ENCODE results near the gene CCDC188. TPM values are rescaled to one million over a fixed set of nuclear protein-coding genes. Genes with fewer than 3 reads are reported as not detected.

CCDC188 gene
- total and polyA plus RNA-seq, 4 donors = 0.69 to 5.2 (median 2.0) TPM

DNA sequence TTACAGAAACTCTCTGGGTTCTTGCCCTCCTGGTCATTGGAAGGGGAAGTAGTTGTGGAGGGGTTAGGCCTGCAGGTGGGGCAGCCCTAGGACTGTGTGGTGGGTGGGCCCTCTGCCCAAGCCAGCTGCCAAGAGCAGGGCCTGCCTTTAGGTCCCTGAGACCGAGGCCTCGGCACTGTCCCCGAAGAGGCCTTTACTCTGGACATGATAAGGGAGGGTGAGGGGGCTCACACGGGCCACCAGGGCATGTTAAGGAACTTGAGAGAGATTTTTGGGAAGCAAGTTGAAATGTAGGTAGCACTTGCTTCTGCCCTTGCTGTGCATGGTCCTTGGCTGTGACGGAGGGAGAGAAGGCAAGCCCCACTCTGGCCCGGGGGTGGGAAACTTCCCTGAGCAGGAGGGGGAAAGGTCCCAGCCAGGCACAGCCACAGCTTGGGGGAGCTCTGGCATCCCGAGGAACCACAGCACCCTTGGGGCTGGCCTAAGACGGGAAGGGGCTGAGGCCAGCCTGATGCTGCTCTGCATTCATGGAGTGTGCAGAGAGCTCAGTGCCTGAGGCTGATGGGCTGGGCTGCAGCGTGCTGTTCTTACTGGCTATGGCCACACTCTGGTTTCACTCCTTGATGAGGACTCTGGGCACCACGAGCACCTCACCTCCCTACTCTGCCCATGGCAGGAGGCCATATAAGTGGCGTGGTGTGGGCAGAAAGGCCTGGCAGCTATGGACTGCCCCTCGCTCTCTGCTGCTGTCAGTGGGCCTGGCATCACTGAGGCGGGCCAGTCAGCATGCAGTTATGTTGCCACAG is 42.7 kb downstream of the CCDC188 start:
- H3K4me3 ChIP-seq (ENCODE audit: low read depth, low read length) = no peak overlapping the region
- peaks cover 19% of the 10 kb centered on the region for H3K4me1 ChIP-seq (ENCODE audit: control insufficient read depth, insufficient read depth, low read length)
- no peaks in the 10 kb centered on the region for H3K27me3 ChIP-seq (ENCODE audit: control insufficient read depth, insufficient read depth, low read length)
- no peaks in the 10 kb centered on the region for H3K9me3 ChIP-seq (ENCODE audit: control insufficient read depth, insufficient read depth, low read length)
- no peak overlapping the region for H3K27ac ChIP-seq (ENCODE audit: low read depth, low read length)
- peaks cover 94% of the 10 kb centered on the region for H3K36me3 ChIP-seq (ENCODE audit: control insufficient read depth, insufficient read depth, low read length)
- 86% methylated on average over 13 of the region's 13 CpGs for WGBS (ENCODE audit: insufficient coverage)
- no peak for DNase-seq (ENCODE audit: low read depth in 4 of 6, low spot score in 6 of 6)

DNA sequence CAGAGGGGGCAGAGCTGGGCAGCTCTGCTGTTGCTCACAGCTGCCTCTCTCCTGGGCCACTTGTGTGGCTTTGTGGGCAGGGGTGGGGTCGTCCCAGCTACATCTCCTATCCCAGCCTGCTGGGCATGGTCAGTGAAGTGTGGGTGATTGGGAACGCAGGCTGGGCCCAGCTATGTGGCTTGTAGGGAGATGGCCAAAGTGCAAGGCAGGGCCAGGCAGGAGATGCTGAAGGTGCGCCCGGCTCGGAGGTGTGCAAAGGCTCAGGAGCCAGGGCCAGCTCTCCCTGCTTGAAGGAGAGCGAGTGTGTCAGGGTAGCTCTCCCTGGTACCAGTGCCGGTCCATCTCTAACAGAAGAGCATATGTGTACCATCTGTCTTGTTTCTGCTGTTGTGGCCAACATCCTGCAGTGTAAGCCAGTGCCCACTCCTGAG is 43.4 kb downstream of the CCDC188 start:
- no peak overlapping the region for H3K27ac ChIP-seq (ENCODE audit: low read depth, low read length)
- WGBS (ENCODE audit: insufficient coverage) = 94% methylated on average over 6 of the region's 7 CpGs

DNA sequence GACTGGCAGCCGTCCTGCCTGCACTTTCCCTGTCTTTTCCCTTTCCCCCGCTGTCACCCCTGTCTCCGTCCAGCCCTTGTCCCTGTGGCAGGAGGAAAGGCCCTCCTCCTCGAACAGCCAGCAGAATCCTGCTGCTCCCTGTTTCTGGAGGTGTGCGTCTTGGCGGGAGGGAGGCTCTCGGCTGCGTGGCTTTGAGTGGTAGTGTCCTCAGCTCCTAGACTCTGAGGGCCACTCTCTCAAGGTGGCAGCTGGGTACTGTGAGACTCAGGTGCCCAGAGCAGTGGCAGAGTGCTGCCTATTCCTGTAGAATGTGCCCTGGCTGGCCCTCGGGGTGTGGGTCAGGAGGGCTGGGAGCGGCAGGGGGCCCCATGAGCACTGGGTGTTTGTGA is 44.0 kb downstream of the CCDC188 start:
- Histone ChIP-seq H3K4me3 (ENCODE audit: low read depth, low read length) (no peak overlapping the region), H3K27ac (ENCODE audit: low read depth, low read length) (no peak overlapping the region), H3K4me1 (ENCODE audit: control insufficient read depth, insufficient read depth, low read length) (peaks cover 6% of the 10 kb centered on the region), H3K36me3 (ENCODE audit: control insufficient read depth, insufficient read depth, low read length) (peaks cover 91% of the 10 kb centered on the region), H3K9me3 (ENCODE audit: control insufficient read depth, insufficient read depth, low read length) (no peaks in the 10 kb centered on the region), H3K27me3 (ENCODE audit: control insufficient read depth, insufficient read depth, low read length) (no peaks in the 10 kb centered on the region)
- over 99% methylated on average over 10 of the region's 10 CpGs for WGBS (ENCODE audit: insufficient coverage)
- DNase-seq (ENCODE audit: low read depth in 4 of 6, low spot score in 6 of 6) = no peak

More for the DNA sequence above, 43.4 kb downstream of the CCDC188 start:
- Histone ChIP-seq H3K27me3 (ENCODE audit: control insufficient read depth, insufficient read depth, low read length) (no peaks in the 10 kb centered on the region), H3K9me3 (ENCODE audit: control insufficient read depth, insufficient read depth, low read length) (no peaks in the 10 kb centered on the region), H3K4me3 (ENCODE audit: low read depth, low read length) (no peak overlapping the region), H3K4me1 (ENCODE audit: control insufficient read depth, insufficient read depth, low read length) (peaks cover 13% of the 10 kb centered on the region), H3K36me3 (ENCODE audit: control insufficient read depth, insufficient read depth, low read length) (peaks cover 92% of the 10 kb centered on the region)
- no peak for DNase-seq (ENCODE audit: low read depth in 4 of 6, low spot score in 6 of 6)

DNA sequence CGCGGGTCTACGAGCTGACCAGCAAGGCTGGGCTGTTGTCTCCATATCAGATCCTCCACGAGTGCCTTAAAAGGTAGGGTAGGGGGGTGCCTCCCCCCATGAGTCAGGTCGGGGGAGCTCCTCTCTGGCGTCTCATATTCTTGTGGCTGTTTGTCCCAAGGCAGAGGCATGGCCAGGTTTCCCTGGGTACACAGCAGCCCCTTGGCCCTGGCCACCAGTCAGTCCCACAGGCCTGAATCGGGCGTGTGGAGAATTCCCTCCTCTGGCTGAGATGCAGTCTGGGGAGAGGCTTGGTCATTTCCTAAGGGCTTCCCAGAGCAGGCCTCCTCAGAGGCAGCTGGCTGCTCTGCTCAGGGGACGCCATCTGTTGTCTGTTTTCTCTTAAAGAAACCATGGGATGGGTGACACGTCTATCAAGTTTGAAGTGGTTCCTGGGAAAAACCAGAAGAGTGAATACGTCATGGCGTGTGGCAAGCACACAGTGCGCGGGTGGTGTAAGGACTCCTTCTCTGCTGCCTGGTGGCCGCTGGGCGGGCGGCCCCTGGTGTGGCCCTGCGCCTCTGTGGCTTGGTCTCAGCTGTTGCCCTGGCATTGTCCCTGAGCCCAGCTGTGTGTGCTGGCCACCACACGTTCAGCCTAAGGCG is 44.5 kb downstream of the CCDC188 start:
- H3K9me3 ChIP-seq (ENCODE audit: control insufficient read depth, insufficient read depth, low read length) = no peaks in the 10 kb centered on the region
- no peak for DNase-seq (ENCODE audit: low read depth in 4 of 6, low spot score in 6 of 6)
- peaks cover 90% of the 10 kb centered on the region for H3K36me3 ChIP-seq (ENCODE audit: control insufficient read depth, insufficient read depth, low read length)
- no peaks in the 10 kb centered on the region for H3K27me3 ChIP-seq (ENCODE audit: control insufficient read depth, insufficient read depth, low read length)
- H3K4me3 ChIP-seq (ENCODE audit: low read depth, low read length) = no peak overlapping the region
- H3K27ac ChIP-seq (ENCODE audit: low read depth, low read length) = no peak overlapping the region
- peaks cover 3% of the 10 kb centered on the region for H3K4me1 ChIP-seq (ENCODE audit: control insufficient read depth, insufficient read depth, low read length)
- WGBS (ENCODE audit: insufficient coverage) = 91% methylated on average over 20 of the region's 20 CpGs

DNA sequence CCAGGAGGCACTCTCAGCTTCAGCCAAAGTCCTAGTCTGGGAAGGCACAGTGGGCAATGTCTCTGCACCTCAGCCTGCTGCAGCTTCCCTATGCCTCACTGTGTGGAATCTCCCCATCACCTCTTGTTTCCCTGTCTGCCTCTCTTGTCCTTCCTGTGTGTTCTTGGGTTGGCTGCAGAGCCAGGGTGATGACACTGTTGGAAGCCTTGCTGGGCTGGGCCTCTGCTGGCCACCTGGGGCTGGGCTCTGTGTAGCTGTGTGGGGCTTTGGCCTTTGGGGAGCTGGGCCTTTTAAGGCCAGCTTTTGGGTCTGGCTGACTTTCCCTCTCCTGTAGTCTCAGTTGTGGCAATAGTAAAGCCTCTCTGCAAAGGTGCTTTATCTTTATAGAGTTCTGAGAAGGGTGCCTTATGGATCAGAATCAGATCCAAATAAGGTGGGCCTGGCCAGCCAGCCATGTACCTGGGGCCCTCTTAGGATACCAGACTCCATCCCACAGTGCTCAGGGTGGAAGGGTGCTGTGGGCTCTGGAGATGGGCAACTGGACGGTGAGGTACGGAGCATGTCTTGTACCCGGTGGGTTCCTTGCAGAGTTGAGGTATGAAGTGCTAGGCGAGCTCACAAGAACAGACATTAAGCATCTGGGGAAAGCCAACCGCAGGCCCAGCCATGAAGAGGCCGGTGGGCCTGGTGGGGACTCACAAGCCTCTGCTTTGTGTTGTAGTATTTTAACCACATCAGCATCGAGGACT is 45.2 kb downstream of the CCDC188 start:
- no peak for DNase-seq (ENCODE audit: low read depth in 4 of 6, low spot score in 6 of 6)
- H3K36me3 ChIP-seq (ENCODE audit: control insufficient read depth, insufficient read depth, low read length) = peaks cover 90% of the 10 kb centered on the region
- no peaks in the 10 kb centered on the region for H3K4me1 ChIP-seq (ENCODE audit: control insufficient read depth, insufficient read depth, low read length)
- H3K27ac ChIP-seq (ENCODE audit: low read depth, low read length) = no peak overlapping the region
- no peaks in the 10 kb centered on the region for H3K9me3 ChIP-seq (ENCODE audit: control insufficient read depth, insufficient read depth, low read length)
- 76% methylated on average over 3 of the region's 7 CpGs for WGBS (ENCODE audit: insufficient coverage)
- no peaks in the 10 kb centered on the region for H3K27me3 ChIP-seq (ENCODE audit: control insufficient read depth, insufficient read depth, low read length)
- no peak overlapping the region for H3K4me3 ChIP-seq (ENCODE audit: low read depth, low read length)

DNA sequence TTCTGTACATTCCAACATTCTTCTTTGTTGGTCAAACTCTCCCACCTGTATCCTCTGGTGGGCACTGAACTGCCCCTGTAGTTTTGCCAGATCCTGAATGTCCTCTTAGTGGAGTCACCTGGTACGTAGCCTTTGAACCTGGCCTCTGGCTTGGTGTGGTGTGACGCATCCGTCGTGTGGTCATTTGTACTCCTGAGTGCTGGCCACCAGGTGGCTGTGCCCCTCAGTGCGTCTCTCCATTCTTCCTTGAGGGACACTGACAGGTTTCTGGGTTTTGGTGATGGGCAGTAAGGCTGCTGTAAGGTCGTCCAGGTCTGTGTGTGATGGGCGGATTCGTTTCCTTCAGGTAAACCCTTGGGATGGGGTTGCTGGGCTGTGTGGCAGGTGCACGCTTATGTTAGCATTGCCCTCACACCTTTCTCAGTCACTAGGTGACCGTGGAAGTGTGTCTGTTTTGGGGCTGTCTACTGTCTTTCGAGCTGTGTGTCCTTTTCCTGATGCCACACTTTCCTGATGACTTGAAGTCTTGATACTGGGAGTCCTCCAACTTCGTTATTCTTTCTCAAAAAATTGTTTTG is 48.6 kb downstream of the CCDC188 start:
- Histone ChIP-seq H3K4me3 (ENCODE audit: low read depth, low read length) (no peak overlapping the region), H3K9me3 (ENCODE audit: control insufficient read depth, insufficient read depth, low read length) (no peaks in the 10 kb centered on the region), H3K4me1 (ENCODE audit: control insufficient read depth, insufficient read depth, low read length) (no peaks in the 10 kb centered on the region), H3K27ac (ENCODE audit: low read depth, low read length) (no peak overlapping the region), H3K36me3 (ENCODE audit: control insufficient read depth, insufficient read depth, low read length) (peaks cover 76% of the 10 kb centered on the region), H3K27me3 (ENCODE audit: control insufficient read depth, insufficient read depth, low read length) (no peaks in the 10 kb centered on the region)
- no peak for DNase-seq (ENCODE audit: low read depth in 4 of 6, low spot score in 6 of 6)
- 90% methylated on average over 12 of the region's 12 CpGs for WGBS (ENCODE audit: insufficient coverage)

DNA sequence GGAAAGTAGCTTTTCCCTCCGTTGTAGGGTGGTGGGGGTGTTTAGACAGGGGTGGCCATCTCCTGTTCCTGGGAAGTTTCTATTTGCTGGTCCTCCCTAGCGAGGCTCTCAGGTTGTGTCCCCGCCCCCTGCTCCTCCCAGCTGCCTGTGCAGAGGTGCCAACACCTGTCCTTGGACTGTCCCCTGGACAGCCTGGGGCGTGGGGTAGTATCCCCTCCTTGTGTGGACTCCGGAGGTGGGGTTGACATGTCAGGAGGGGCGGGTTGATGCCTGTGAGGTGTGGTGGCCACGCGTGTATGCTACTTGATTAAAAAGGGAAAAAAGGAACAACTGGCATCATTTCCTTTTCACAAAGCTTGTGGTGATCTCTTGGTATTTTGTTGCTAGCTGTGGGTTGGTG is 49.2 kb downstream of the CCDC188 start:
- no peak overlapping the region for H3K27ac ChIP-seq (ENCODE audit: low read depth, low read length)
- H3K27me3 ChIP-seq (ENCODE audit: control insufficient read depth, insufficient read depth, low read length) = no peaks in the 10 kb centered on the region
- H3K36me3 ChIP-seq (ENCODE audit: control insufficient read depth, insufficient read depth, low read length) = peaks cover 69% of the 10 kb centered on the region
- H3K9me3 ChIP-seq (ENCODE audit: control insufficient read depth, insufficient read depth, low read length) = no peaks in the 10 kb centered on the region
- H3K4me1 ChIP-seq (ENCODE audit: control insufficient read depth, insufficient read depth, low read length) = no peaks in the 10 kb centered on the region
- no peak overlapping the region for H3K4me3 ChIP-seq (ENCODE audit: low read depth, low read length)
- WGBS (ENCODE audit: insufficient coverage) = 94% methylated on average over 7 of the region's 8 CpGs
- DNase-seq (ENCODE audit: low read depth in 4 of 6, low spot score in 6 of 6) = no peak

DNA sequence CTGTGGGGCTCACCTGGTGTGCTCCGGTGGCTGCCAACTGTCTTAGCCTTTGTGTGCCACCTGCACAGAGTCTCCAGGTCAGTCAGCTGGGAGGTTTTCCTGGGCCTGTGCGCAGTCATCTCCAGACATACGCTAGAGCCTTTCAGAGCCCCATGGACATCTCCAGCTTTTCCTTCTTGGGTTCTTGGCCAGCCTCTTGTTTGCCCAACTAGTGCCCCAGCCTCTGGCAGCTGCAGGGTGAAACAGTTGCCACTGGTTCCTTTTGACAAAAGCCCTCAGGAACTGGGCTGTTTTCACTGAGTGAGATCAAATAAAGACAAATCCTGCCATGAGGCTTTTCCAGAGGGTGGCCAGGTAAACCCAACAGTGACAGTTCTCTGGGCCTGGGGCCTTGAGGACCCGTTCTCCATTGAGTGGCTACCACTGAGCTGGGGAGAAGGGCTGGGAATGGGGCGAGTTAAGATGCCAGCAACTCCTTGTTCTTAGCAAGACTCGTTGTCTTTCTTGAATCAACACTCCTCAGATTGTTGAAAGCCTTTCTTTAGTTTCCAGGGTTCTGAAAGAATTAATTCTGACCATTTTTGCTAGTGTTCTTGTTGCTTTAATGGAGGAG is 51.6 kb downstream of the CCDC188 start:
- Histone ChIP-seq H3K4me3 (ENCODE audit: low read depth, low read length) (no peak overlapping the region), H3K36me3 (ENCODE audit: control insufficient read depth, insufficient read depth, low read length) (peaks cover 64% of the 10 kb centered on the region), H3K9me3 (ENCODE audit: control insufficient read depth, insufficient read depth, low read length) (no peaks in the 10 kb centered on the region), H3K4me1 (ENCODE audit: control insufficient read depth, insufficient read depth, low read length) (no peaks in the 10 kb centered on the region), H3K27me3 (ENCODE audit: control insufficient read depth, insufficient read depth, low read length) (no peaks in the 10 kb centered on the region), H3K27ac (ENCODE audit: low read depth, low read length) (no peak overlapping the region)
- no peak for DNase-seq (ENCODE audit: low read depth in 4 of 6, low spot score in 6 of 6)
- WGBS (ENCODE audit: insufficient coverage) = 100% methylated on average over 5 of the region's 6 CpGs

Data from spinal cord (tissue), 10 donors.